ENCODE data around the gene VEGFA.

VEGFA gene

DNA sequence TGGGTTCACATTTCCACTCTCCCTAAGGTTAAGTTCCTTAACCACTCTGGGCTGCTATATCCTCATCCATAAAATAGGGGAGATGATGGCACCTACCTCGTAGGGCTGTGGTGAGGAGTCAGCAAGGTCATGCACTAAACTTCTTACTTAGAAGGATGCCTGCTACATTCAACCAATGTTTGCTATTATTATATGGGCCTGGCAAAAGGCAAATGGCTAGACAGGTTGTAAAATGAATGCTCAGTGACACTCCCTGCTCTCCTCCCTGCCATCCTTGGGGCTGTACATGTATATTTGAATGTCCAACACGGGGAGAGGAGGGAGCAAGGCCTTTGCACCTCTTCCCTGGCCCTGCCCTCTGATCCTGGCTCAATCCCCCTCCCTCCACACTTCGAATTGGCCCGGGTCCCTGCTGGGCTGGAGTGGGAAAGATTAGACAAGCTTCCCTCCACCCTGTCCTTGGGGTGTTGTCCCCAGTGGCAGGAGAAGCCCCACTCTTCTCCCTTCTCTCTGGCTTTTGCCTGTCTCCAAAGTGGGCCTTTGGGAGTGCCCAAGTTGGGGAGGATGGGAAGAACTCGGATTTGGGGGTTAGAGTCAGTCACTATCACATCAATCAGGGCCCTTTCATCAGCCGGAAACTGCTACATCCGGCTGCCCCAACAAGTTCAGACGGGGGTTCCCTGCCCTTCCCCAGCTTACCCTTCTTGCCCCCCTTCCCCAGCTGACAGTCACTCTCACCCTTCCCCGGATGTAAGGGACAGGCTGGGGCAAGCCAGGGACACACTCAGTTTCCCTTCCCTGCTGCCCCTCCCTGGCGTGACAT is 36.3 kb upstream of the VEGFA start:
- DNase-seq (ENCODE audit: low read depth in 1 of 2, low spot score in 1 of 2) = no peak
- Histone ChIP-seq H3K27me3 (ENCODE audit: insufficient read depth, poor library complexity, severe bottlenecking) (no peaks in the 10 kb centered on the region), H3K27ac (replicated peaks) (no peak overlapping the region), H3K4me3 (replicated peaks; ENCODE audit: insufficient read depth, low read length) (no peak overlapping the region)
- TF ChIP-seq REST (IDR thresholded peaks at IDR 0.05; ENCODE audit: insufficient replicate concordance, low read depth) (no peak), SPI1 (IDR thresholded peaks at IDR 0.05; ENCODE audit: borderline replicate concordance, low read depth) (no peak), GABPA (IDR thresholded peaks at IDR 0.05; ENCODE audit: low read depth) (no peak), POLR2AphosphoS5 (IDR thresholded peaks at IDR 0.05; ENCODE audit: low read depth) (no peak)
- TF ChIP-seq, protein P1, sequence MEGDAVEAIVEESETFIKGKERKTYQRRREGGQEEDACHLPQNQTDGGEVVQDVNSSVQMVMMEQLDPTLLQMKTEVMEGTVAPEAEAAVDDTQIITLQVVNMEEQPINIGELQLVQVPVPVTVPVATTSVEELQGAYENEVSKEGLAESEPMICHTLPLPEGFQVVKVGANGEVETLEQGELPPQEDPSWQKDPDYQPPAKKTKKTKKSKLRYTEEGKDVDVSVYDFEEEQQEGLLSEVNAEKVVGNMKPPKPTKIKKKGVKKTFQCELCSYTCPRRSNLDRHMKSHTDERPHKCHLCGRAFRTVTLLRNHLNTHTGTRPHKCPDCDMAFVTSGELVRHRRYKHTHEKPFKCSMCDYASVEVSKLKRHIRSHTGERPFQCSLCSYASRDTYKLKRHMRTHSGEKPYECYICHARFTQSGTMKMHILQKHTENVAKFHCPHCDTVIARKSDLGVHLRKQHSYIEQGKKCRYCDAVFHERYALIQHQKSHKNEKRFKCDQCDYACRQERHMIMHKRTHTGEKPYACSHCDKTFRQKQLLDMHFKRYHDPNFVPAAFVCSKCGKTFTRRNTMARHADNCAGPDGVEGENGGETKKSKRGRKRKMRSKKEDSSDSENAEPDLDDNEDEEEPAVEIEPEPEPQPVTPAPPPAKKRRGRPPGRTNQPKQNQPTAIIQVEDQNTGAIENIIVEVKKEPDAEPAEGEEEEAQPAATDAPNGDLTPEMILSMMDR (IDR thresholded peaks at IDR 0.05; ENCODE audit: insufficient read depth, low read length) = no peak

DNA sequence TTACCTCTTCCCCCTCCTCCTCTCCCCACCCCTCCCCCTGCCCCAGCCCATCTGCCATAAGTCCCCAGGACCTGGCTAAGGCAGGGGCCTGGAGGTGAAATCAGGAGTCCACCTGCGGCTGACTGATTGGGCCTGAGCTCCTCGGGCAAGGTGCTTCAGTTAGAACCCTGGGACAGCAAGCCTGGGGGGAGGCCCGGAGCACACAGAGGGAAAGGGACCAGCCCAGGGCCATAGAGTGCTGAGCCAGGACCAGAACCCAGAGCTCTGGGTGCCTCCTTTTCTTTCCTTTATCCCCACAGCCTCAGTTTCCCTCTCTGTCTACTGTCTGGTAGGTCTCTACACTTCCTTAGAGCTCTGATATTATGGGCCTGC is 35.7 kb upstream of the VEGFA start:
- TF ChIP-seq REST (IDR thresholded peaks at IDR 0.05; ENCODE audit: insufficient replicate concordance, low read depth) (no peak), GABPA (IDR thresholded peaks at IDR 0.05; ENCODE audit: low read depth) (no peak), SPI1 (IDR thresholded peaks at IDR 0.05; ENCODE audit: borderline replicate concordance, low read depth) (no peak)
- TF ChIP-seq, protein P1 (IDR thresholded peaks at IDR 0.05; ENCODE audit: insufficient read depth, low read length) = no peak
- Histone ChIP-seq H3K27ac (replicated peaks) (no peak overlapping the region), H3K27me3 (ENCODE audit: insufficient read depth, poor library complexity, severe bottlenecking) (no peaks in the 10 kb centered on the region), H3K4me3 (replicated peaks; ENCODE audit: insufficient read depth, low read length) (no peak overlapping the region)
- DNase-seq (ENCODE audit: low read depth in 1 of 2, low spot score in 1 of 2) = no peak

GRCh38 chr6:43735642-43736199 is 34.3 kb upstream of the VEGFA start:
- Histone ChIP-seq H3K27me3 (ENCODE audit: insufficient read depth, poor library complexity, severe bottlenecking) (no peaks in the 10 kb centered on the region), H3K4me3 (replicated peaks; ENCODE audit: insufficient read depth, low read length) (no peak overlapping the region), H3K27ac (replicated peaks) (no peak overlapping the region)
- TF ChIP-seq POLR2AphosphoS5 (IDR thresholded peaks at IDR 0.05; ENCODE audit: low read depth) (no peak), GABPA (IDR thresholded peaks at IDR 0.05; ENCODE audit: low read depth) (no peak), REST (IDR thresholded peaks at IDR 0.05; ENCODE audit: insufficient replicate concordance, low read depth) (no peak), SPI1 (IDR thresholded peaks at IDR 0.05; ENCODE audit: borderline replicate concordance, low read depth) (no peak)
- TF ChIP-seq, protein P1 (IDR thresholded peaks at IDR 0.05; ENCODE audit: insufficient read depth, low read length) = no peak
- no peak for DNase-seq (ENCODE audit: low read depth in 1 of 2, low spot score in 1 of 2)

All from HL-60 (cell line).